H1 (cell line): ENCODE data around the gene SPRN. TPM values are rescaled to one million over a fixed set of nuclear protein-coding genes. Genes with fewer than 3 reads are reported as not detected.

Experiments used
- BCL11A ChIP-seq, 2 experiments: IDR thresholded peaks; one replicate each; pipeline ENCODE4 v1.6.1; 2011; ENCODE audit warnings: low read depth in 2 of 2, low read length in 2 of 2, mild to moderate bottlenecking in 2 of 2
- CHD7 ChIP-seq: fragments of 300-600 bp; sonication (generic); IDR thresholded peaks from 2 replicates; pipeline ENCODE4 v1.7.1; 2012; ENCODE audit warnings: low read length, moderate library complexity, mild to moderate bottlenecking, inconsistent platforms; ENCODE audit not compliant: insufficient replicate concordance
- SP2 ChIP-seq: IDR thresholded peaks from 2 replicates; pipeline ENCODE4 v1.6.1; 2012; ENCODE audit warnings: mild to moderate bottlenecking, low read length, inconsistent platforms
- polyA plus RNA-seq, 7 experiments: library from polyadenylated mRNA; depleted of rRNA in 3 of 7; stranded (reverse) in 5 of 7; unstranded in 2 of 7; fragments of >200 nt in 5 of 7; fragments of 200-250 nt in 2 of 7; gene quantifications; 1 replicate in 5 of 7; 2 replicates in 1 of 7; 4 replicates in 1 of 7; pipeline versions ENCODE4 v1.2.1 to v1.2.3, GENCODE V29; 2011 to 2013; ENCODE audit warnings: missing spikeins in 2 of 7, mixed read lengths in 2 of 7
- total RNA-seq: library from RNA; stranded (reverse); fragmentation: NEBNext Ultra II Directional; extraction: Animal tissue kit (Norgen Biotek cat#: 25700); gene quantifications from 2 replicates; pipeline ENCODE4 v1.2.1, GENCODE V29; 2021
- TF ChIP-seq, protein P1 (sequence below): IDR thresholded peaks from 2 replicates; pipeline ENCODE4 v1.6.1; 2012; ENCODE audit warnings: low read length, inconsistent platforms

The SPRN gene
- total and polyA plus RNA-seq, 2 of the 8 experiments (the other 6 are each of a cell fraction or from before 2014, with no cell fraction given) = 0.23 to 0.24 TPM

DNA sequence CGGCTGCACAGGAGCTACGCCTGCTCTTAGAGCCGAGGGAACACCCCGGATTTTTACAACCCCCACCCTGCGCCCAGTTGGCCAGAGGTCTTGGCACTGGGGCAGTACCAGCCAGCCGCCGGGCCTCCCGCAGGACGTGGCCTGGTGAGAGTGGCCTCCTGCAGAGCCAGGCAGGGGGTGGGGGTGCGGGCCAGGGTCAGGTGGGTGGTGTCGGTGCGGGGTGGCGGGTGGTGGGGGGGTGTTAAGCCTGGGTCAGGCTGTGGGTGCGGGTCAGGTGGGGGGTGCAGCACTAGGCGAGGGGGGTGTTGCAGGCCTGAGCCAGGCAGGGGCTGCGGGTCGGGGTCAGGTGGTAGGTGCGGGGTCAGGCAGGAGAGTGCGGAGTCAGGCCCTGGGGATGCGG, 51.9 kb downstream of the SPRN start (continued):
- TF ChIP-seq CHD7 = no peak
- no peak for TF ChIP-seq SP2
- TF ChIP-seq BCL11A (IDR thresholded peaks at IDR 0.05; ENCODE audit: low read depth in 2 of 2, low read length in 2 of 2) = no peak
- TF ChIP-seq, protein P1, sequence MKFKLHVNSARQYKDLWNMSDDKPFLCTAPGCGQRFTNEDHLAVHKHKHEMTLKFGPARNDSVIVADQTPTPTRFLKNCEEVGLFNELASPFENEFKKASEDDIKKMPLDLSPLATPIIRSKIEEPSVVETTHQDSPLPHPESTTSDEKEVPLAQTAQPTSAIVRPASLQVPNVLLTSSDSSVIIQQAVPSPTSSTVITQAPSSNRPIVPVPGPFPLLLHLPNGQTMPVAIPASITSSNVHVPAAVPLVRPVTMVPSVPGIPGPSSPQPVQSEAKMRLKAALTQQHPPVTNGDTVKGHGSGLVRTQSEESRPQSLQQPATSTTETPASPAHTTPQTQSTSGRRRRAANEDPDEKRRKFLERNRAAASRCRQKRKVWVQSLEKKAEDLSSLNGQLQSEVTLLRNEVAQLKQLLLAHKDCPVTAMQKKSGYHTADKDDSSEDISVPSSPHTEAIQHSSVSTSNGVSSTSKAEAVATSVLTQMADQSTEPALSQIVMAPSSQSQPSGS = no peak
